GM10266 (cell line): ENCODE results near the gene INSIG1.

Source experiments
- DNase-seq: peaks from one replicate; pipeline ENCODE4 v3.0.0; 2012; ENCODE audit errors: extremely low spot score
- TF ChIP-seq, protein P1 (sequence below): IDR thresholded peaks from 2 replicates; pipeline ENCODE4 v1.5.1; 2012; ENCODE audit warnings: mild to moderate bottlenecking, low read depth; ENCODE audit not compliant: control insufficient read depth, insufficient read depth; ENCODE audit errors: missing control alignments

The INSIG1 gene

DNA sequence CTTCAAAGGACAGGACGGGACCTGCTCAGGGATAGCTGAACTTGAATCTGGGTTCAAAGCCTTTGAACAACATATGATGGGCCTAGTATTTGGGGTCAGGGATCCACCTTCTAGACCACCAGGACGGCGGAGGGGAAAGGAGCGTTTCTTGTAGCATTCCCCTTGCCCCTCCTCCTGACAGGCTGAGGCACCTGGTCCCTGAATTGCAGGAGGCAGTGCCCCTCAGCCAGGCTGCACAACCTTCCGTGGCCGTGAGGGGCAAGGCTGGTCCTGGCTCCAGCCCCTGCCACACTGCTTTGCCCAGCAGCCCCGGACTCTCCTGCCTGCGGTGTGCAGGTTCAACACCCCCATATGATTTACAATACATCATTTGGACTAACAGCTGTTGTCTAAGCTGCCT is 58.1 kb downstream of the INSIG1 start:
- TF ChIP-seq, protein P1, sequence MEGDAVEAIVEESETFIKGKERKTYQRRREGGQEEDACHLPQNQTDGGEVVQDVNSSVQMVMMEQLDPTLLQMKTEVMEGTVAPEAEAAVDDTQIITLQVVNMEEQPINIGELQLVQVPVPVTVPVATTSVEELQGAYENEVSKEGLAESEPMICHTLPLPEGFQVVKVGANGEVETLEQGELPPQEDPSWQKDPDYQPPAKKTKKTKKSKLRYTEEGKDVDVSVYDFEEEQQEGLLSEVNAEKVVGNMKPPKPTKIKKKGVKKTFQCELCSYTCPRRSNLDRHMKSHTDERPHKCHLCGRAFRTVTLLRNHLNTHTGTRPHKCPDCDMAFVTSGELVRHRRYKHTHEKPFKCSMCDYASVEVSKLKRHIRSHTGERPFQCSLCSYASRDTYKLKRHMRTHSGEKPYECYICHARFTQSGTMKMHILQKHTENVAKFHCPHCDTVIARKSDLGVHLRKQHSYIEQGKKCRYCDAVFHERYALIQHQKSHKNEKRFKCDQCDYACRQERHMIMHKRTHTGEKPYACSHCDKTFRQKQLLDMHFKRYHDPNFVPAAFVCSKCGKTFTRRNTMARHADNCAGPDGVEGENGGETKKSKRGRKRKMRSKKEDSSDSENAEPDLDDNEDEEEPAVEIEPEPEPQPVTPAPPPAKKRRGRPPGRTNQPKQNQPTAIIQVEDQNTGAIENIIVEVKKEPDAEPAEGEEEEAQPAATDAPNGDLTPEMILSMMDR, result no peak
- no peak for DNase-seq

GRCh38 chr7:155356323-155357105 is 58.8 kb downstream of the INSIG1 start:
- no peak for DNase-seq
- TF ChIP-seq, protein P1, result no peak

GRCh38 chr7:155357573-155358041 is 59.9 kb downstream of the INSIG1 start:
- TF ChIP-seq, protein P1, result no peak
- no peak for DNase-seq

GRCh38 chr7:155358066-155358947 is 60.6 kb downstream of the INSIG1 start:
- DNase-seq, result no peak
- TF ChIP-seq, protein P1, result no peak

DNA sequence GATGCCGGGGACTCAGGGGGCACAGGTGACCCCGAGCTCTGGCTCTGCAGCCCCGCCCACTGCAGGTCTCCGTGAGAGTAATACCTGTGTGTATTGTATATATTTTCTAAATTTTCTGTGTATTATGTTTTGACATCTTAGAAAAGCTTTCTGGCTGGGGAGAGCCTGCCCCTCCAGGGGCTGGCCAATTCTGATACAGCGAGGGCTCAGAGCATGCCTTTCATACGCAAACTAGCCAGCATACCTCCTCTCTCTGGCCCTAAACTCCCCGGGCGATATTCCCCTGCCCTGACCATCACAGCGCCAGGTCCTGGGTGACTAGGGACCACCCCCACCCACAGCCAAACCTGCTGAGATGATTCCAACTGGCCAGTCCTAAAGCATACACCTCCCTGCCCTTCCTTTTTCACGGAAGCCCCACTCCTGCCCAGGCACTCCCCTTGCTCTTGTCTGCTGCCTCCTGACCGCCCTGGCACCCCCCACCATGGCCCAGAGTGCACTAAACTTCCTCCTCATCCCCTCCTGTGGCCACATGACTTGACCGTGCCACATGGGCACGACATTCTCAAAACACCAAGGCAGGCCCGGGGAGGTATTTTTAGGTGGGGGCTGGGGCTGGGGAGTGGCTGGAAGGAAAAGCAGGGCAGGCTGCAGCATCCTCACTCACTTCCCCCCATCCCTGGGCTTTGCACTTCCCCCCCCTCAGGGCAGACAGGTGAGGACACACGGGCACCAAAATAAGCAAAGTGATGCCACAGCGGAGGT is 61.5 kb downstream of the INSIG1 start:
- no peak for DNase-seq
- TF ChIP-seq, protein P1, result no peak
